PC-3 (cell line): ENCODE data around the gene TYRP1.

ENCODE experiments used
- EZH2 ChIP-seq: fragments of 300-600 bp; sonication (generic); IDR thresholded peaks from one replicate; pipeline ENCODE4 v1.6.1; 2017; ENCODE audit warnings: antibody characterized with exemption, mild to moderate bottlenecking, low read length; ENCODE audit not compliant: unreplicated experiment
- EZH2phosphoT487 ChIP-seq: fragments of 300-600 bp; sonication (generic); IDR thresholded peaks from 2 replicates; pipeline ENCODE4 v1.6.1; 2018; ENCODE audit warnings: mild to moderate bottlenecking, antibody characterized with exemption, low read length, borderline replicate concordance
- TF ChIP-seq, protein P1 (sequence below): fragments of 300-600 bp; sonication (generic); conservative IDR thresholded peaks from 2 replicates; pipeline ENCODE4 v1.5.1; 2017; ENCODE audit warnings: antibody characterized with exemption, low read depth, mild to moderate bottlenecking, low read length

DNA sequence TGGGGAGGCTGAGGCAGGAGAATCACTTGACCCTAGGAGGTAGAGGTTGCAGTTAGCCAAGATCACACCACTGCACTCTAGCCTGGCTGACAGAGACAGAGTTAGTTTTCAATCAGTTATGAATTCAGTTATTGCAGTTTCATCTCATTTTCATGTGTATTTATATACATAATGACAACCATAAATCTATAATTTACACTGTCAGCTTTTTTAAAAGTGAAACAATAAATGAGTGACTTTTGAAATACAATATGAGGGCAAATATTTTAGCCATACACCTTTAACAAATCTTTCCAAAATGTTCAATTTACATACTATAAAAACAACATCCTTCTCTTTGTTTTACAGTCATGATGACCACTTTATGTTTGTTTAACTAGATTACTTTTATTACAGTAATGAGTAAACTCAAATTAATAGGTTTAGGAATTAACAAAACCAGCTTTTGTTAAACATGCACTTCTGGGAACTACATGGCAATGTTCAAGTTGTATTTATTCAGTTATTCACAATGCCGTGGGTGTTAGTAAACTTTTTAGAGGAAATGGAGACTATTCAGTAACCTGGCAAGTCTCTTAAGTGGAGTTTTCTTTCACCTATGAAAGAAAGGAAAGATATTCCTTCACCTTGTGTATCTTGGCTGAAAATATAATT, 12.7 kb downstream of the TYRP1 start:
- no peak for TF ChIP-seq EZH2
- TF ChIP-seq, protein P1, sequence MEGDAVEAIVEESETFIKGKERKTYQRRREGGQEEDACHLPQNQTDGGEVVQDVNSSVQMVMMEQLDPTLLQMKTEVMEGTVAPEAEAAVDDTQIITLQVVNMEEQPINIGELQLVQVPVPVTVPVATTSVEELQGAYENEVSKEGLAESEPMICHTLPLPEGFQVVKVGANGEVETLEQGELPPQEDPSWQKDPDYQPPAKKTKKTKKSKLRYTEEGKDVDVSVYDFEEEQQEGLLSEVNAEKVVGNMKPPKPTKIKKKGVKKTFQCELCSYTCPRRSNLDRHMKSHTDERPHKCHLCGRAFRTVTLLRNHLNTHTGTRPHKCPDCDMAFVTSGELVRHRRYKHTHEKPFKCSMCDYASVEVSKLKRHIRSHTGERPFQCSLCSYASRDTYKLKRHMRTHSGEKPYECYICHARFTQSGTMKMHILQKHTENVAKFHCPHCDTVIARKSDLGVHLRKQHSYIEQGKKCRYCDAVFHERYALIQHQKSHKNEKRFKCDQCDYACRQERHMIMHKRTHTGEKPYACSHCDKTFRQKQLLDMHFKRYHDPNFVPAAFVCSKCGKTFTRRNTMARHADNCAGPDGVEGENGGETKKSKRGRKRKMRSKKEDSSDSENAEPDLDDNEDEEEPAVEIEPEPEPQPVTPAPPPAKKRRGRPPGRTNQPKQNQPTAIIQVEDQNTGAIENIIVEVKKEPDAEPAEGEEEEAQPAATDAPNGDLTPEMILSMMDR, result no peak
- no peak for TF ChIP-seq EZH2phosphoT487
